Muscle layer of duodenum (tissue), 2 donors: ENCODE data around the gene TP73.

Source experiments
- H3K27ac ChIP-seq: one replicate; pipeline ENCODE4 v1.7.0; 2013; ENCODE audit warnings: mild to moderate bottlenecking, low read length
- H3K27me3 ChIP-seq: one replicate; pipeline ENCODE4 v1.7.0; 2013; ENCODE audit warnings: low read depth, mild to moderate bottlenecking, control low read depth, low read length
- H3K36me3 ChIP-seq, 2 donors: one replicate each; pipeline ENCODE4 v1.7.0; 2013; ENCODE audit warnings: low read length in 2 of 2, control low read depth in 1 of 2, mild to moderate bottlenecking in 1 of 2; ENCODE audit not compliant: insufficient read depth in 2 of 2, control insufficient read depth in 1 of 2
- H3K4me1 ChIP-seq, 2 donors: one replicate each; pipeline ENCODE4 v1.7.0; 2013; ENCODE audit warnings: low read length in 2 of 2, mild to moderate bottlenecking in 2 of 2, control low read depth in 1 of 2, moderate library complexity in 1 of 2; ENCODE audit not compliant: insufficient read depth in 2 of 2, control insufficient read depth in 1 of 2
- H3K4me3 ChIP-seq, 2 donors: one replicate each; pipeline ENCODE4 v1.7.0; 2013; ENCODE audit warnings: low read length in 2 of 2, low read depth in 1 of 2, mild to moderate bottlenecking in 1 of 2
- H3K9me3 ChIP-seq, 2 donors: one replicate each; pipeline ENCODE4 v1.7.0; 2013; ENCODE audit warnings: low read length in 2 of 2, control low read depth in 1 of 2, mild to moderate bottlenecking in 1 of 2; ENCODE audit not compliant: control insufficient read depth in 1 of 2
- donor health status: healthy.

TP73 gene

GRCh38 chr1:3688356-3689137, 36.2 kb downstream of the TP73 start:
- Histone ChIP-seq H3K4me3 (no peak overlapping the region), H3K4me1 (no peaks in the 10 kb centered on the region), H3K27me3 (no peaks in the 10 kb centered on the region), H3K27ac (no peak overlapping the region), H3K36me3 (no peaks in the 10 kb centered on the region), H3K9me3 (no peaks in the 10 kb centered on the region)

- Histone ChIP-seq H3K4me1 (no peaks in the 10 kb centered on the region), H3K27ac (no peak overlapping the region), H3K9me3 (no peaks in the 10 kb centered on the region), H3K4me3 (no peak overlapping the region), H3K27me3 (no peaks in the 10 kb centered on the region), H3K36me3 (no peaks in the 10 kb centered on the region)
These were observed 36.9 kb downstream of the TP73 start for GRCh38 chr1:3689138-3689750.

- Histone ChIP-seq H3K9me3 (no peaks in the 10 kb centered on the region), H3K27me3 (no peaks in the 10 kb centered on the region), H3K36me3 (no peaks in the 10 kb centered on the region), H3K4me1 (no peaks in the 10 kb centered on the region), H3K4me3 (no peak overlapping the region), H3K27ac (no peak overlapping the region)
These were observed 38.2 kb downstream of the TP73 start for GRCh38 chr1:3690282-3691065.

GRCh38 chr1:3691421-3692204, 39.3 kb downstream of the TP73 start:
- Histone ChIP-seq H3K27ac (no peak overlapping the region), H3K9me3 (no peaks in the 10 kb centered on the region), H3K4me1 (no peaks in the 10 kb centered on the region), H3K4me3 (no peak overlapping the region), H3K27me3 (no peaks in the 10 kb centered on the region), H3K36me3 (no peaks in the 10 kb centered on the region)

- Histone ChIP-seq H3K27me3 (no peaks in the 10 kb centered on the region), H3K4me3 (no peak overlapping the region), H3K9me3 (no peaks in the 10 kb centered on the region), H3K4me1 (no peaks in the 10 kb centered on the region), H3K36me3 (no peaks in the 10 kb centered on the region), H3K27ac (no peak overlapping the region)
These were observed 40.3 kb downstream of the TP73 start for GRCh38 chr1:3692598-3692997.

- Histone ChIP-seq H3K36me3 (no peaks in the 10 kb centered on the region), H3K9me3 (no peaks in the 10 kb centered on the region), H3K27me3 (no peaks in the 10 kb centered on the region), H3K4me3 (no peak overlapping the region), H3K27ac (no peak overlapping the region), H3K4me1 (no peaks in the 10 kb centered on the region)
These were observed 41.0 kb downstream of the TP73 start for GRCh38 chr1:3693321-3693720.

- no peaks in the 10 kb centered on the region for H3K9me3 ChIP-seq
- H3K27ac ChIP-seq, result no peak overlapping the region
- no peaks in the 10 kb centered on the region for H3K4me1 ChIP-seq
- H3K36me3 ChIP-seq, result no peaks in the 10 kb centered on the region
- H3K4me3 ChIP-seq, result peak overlapping the region in 1 of 2 donors; percentile 29
- H3K27me3 ChIP-seq, result no peaks in the 10 kb centered on the region
These were observed 43.3 kb downstream of the TP73 start for GRCh38 chr1:3695326-3696217.

GRCh38 chr1:3696689-3697088, 44.4 kb downstream of the TP73 start:
- no peak overlapping the region for H3K27ac ChIP-seq
- no peak overlapping the region for H3K4me3 ChIP-seq
- no peaks in the 10 kb centered on the region for H3K36me3 ChIP-seq
- no peaks in the 10 kb centered on the region for H3K27me3 ChIP-seq
- no peaks in the 10 kb centered on the region for H3K9me3 ChIP-seq
- H3K4me1 ChIP-seq, result no peaks in the 10 kb centered on the region

GRCh38 chr1:3697104-3697503, 44.8 kb downstream of the TP73 start:
- Histone ChIP-seq H3K27me3 (no peaks in the 10 kb centered on the region), H3K27ac (no peak overlapping the region), H3K36me3 (no peaks in the 10 kb centered on the region), H3K4me1 (no peaks in the 10 kb centered on the region), H3K9me3 (no peaks in the 10 kb centered on the region), H3K4me3 (no peak overlapping the region)

GRCh38 chr1:3697810-3698209, 45.5 kb downstream of the TP73 start:
- H3K27me3 ChIP-seq, result no peaks in the 10 kb centered on the region
- H3K27ac ChIP-seq, result no peak overlapping the region
- no peaks in the 10 kb centered on the region for H3K4me1 ChIP-seq
- no peaks in the 10 kb centered on the region for H3K36me3 ChIP-seq
- H3K9me3 ChIP-seq, result no peaks in the 10 kb centered on the region
- no peak overlapping the region for H3K4me3 ChIP-seq
